Loucy (cell line): ENCODE results near the gene MCEMP1.

Experiments
- CTCF ChIP-seq: fragments of 200-600 bp; sonication (generic); conservative IDR thresholded peaks from 2 replicates; pipeline ENCODE4 v1.5.1; 2014; ENCODE audit warnings: mild to moderate bottlenecking, antibody characterized with exemption, low read length
- EZH2phosphoT487 ChIP-seq: fragments of 200-600 bp; IDR thresholded peaks from 2 replicates; pipeline ENCODE4 v1.6.1; 2018; ENCODE audit warnings: antibody characterized with exemption, mild to moderate bottlenecking, moderate library complexity, borderline replicate concordance

GRCh38 chr19:7699003-7699402 lies 22.1 kb downstream of the MCEMP1 start:
- no peak for TF ChIP-seq CTCF
- no peak for TF ChIP-seq EZH2phosphoT487
